ENCODE measurements around the gene ANKFN1.

The ANKFN1 gene

GRCh38 chr17:56447171-56447570 lies 293.9 kb downstream of the ANKFN1 start:
- DNase-seq (ENCODE audit: low spot score): no peak

GRCh38 chr17:56448371-56448770 lies 295.1 kb downstream of the ANKFN1 start:
- no peak for DNase-seq (ENCODE audit: low spot score)

- no peak for DNase-seq (ENCODE audit: low spot score)
These were observed 295.9 kb downstream of the ANKFN1 start for GRCh38 chr17:56449176-56449575.

GRCh38 chr17:56451629-56452028 lies 298.4 kb downstream of the ANKFN1 start:
- DNase-seq (ENCODE audit: low spot score): no peak

GRCh38 chr17:56452461-56452860 lies 299.2 kb downstream of the ANKFN1 start:
- DNase-seq (ENCODE audit: low spot score): no peak

- DNase-seq (ENCODE audit: low spot score): no peak
These were observed 304.2 kb downstream of the ANKFN1 start for GRCh38 chr17:56457501-56457900.

- no peak for DNase-seq (ENCODE audit: low spot score)
These were observed 312.6 kb downstream of the ANKFN1 start for GRCh38 chr17:56465886-56466285.

GRCh38 chr17:56468840-56469239 lies 315.6 kb downstream of the ANKFN1 start:
- no peak for DNase-seq (ENCODE audit: low spot score)

- no peak for DNase-seq (ENCODE audit: low spot score)
These were observed 318.4 kb downstream of the ANKFN1 start for GRCh38 chr17:56471696-56472095.

GRCh38 chr17:56475116-56475515 lies 321.8 kb downstream of the ANKFN1 start:
- no peak for DNase-seq (ENCODE audit: low spot score)

GRCh38 chr17:56478836-56479447 lies 325.7 kb downstream of the ANKFN1 start:
- DNase-seq (ENCODE audit: low spot score): no peak

- no peak for DNase-seq (ENCODE audit: low spot score)
These were observed 327.2 kb downstream of the ANKFN1 start for GRCh38 chr17:56480501-56480900.

GRCh38 chr17:56481659-56482058 lies 328.4 kb downstream of the ANKFN1 start:
- DNase-seq (ENCODE audit: low spot score): no peak

GRCh38 chr17:56482229-56482628 lies 329.0 kb downstream of the ANKFN1 start:
- DNase-seq (ENCODE audit: low spot score): no peak

- no peak for DNase-seq (ENCODE audit: low spot score)
These were observed 333.5 kb downstream of the ANKFN1 start for GRCh38 chr17:56486732-56487131.

GRCh38 chr17:56488800-56489199 lies 335.5 kb downstream of the ANKFN1 start:
- no peak for DNase-seq (ENCODE audit: low spot score)

- no peak for DNase-seq (ENCODE audit: low spot score)
These were observed 336.7 kb downstream of the ANKFN1 start for GRCh38 chr17:56489980-56490379.

- no peak for DNase-seq (ENCODE audit: low spot score)
These were observed 342.3 kb downstream of the ANKFN1 start for GRCh38 chr17:56495556-56495955.

- no peak for DNase-seq (ENCODE audit: low spot score)
These were observed 343.9 kb downstream of the ANKFN1 start for GRCh38 chr17:56497132-56497531.

GRCh38 chr17:56499799-56500388 lies 346.6 kb downstream of the ANKFN1 start:
- DNase-seq (ENCODE audit: low spot score): peak; percentile 5

- DNase-seq (ENCODE audit: low spot score): no peak
These were observed 348.9 kb downstream of the ANKFN1 start for GRCh38 chr17:56502120-56502654.

GRCh38 chr17:56505154-56505756 lies 352.0 kb downstream of the ANKFN1 start:
- no peak for DNase-seq (ENCODE audit: low spot score)

GRCh38 chr17:56506349-56506748 lies 353.1 kb downstream of the ANKFN1 start:
- DNase-seq (ENCODE audit: low spot score): no peak
